HG03378 (cell line): ENCODE measurements around the gene SUN3.
"Not testable (repeated sequence)": the region's sequence is repeated elsewhere in the genome, so short reads cannot be mapped to it uniquely, and the experiment has no call there.

ENCODE experiments used
- ATAC-seq: cut with Tn5 transposase; IDR thresholded peaks from one replicate; pipeline ENCODE4 v1.9.1; 2021; ENCODE audit warnings: mild to moderate bottlenecking, moderate library complexity; ENCODE audit not compliant: unreplicated experiment

The SUN3 gene

GRCh38 chr7:47946581-47947354 lies 82.1 kb downstream of the SUN3 start:
- no peak for ATAC-seq

DNA sequence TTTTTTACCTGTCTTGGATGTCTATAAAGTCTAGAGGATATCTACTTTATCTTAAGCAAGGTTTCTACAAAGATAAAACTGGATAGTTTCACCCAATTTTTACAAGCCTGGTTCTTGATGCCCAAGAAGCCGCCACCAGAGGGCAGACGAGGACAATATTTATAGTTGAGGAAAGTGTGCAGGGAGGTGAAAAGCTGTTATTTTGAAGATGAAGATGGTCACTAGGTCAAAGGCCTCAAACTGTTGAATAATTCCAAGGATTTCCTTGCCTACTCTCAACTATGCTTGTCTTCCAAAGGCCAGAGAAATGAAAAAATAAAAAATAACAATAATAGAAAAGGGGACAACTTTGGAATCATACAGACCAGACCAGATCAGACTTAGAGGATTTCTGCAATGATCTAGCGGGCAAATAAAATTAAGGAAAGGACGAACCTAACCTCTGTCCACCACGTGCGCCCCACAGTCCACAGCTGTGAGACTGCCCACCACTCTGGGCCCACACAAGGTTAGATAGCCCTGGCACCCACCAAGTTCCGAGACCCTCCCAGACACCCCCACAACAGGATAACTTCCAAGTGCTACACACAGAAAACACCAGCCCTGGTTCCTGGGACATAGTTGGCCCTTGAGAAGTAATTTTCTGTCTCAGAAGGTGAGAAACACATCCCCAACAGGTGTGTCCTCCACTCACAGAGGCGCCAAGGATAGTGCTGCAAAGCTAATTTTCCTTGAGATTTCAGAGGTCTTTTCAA lies 83.5 kb downstream of the SUN3 start:
- ATAC-seq = peak; percentile 60

DNA sequence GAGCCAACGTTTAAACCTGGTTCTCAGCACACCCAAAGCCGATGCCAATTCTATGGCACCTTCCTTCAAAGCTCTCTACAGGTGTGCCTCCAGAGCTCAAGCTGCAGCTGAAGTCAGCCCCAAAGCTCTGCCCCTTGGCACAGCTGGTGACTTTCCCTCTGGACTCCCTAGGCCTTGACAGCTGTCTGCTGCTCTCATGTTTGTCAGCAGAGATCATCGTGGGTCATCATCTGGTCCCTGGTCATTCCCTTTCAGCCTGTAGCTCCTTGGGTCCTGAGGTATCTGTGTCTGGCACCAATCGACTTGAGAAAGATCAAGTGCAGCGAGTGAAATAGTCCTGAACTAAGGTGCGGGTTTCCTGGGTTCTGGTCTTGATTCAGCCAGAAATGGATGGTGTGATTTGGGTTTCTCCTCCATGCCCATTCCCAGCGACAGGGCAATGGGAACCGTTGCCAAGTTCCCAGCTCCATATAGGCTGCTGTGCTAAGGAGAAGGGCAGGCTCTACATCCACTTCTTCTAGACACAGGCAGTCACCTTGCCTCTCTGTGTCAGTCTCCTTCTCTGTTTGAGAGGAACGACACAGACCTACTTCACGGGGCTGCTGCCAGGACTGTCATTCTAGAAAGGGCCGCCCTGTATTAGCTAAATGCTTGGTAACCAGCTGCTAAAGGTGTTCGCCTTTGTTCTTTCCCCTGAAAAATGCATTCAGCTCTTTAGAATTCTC lies 84.2 kb downstream of the SUN3 start:
- ATAC-seq = no peak

DNA sequence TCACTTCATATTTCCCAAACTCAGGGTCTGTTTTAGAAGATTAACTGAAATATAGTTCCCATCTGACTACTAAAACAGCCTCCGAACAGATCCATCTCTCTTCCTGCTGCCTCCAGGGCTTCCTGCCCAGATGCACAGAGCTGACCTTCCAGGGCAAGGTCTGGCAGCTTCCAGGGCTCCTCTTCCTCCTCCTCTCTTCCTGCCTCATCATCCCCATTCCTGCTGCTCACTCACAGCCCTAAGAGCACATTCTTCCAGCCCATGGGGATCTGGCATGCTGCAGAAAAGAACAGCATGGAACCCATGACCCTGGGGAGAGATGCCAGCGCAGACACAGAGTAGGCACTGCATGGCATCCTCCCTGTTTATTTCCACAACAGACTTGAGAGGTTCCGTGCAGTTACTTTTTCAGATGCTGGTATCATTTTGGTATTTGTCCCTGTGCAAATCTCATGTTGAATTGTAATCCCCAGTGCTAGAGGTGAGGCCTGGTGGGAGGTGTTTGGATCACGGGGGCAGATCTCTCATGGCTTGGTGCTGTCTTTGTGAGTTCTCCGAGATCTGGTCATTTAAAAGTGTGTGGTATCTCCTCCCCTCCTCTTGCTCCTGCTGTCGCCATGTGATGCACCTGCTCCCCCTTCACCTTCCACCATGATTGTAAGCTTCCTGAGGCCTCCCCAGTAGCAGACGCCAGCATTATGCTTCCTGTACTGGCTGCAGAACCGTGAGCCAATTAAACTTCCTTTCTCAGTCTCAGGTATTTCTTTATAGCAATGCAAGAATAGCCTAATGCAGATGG lies 85.0 kb downstream of the SUN3 start:
- no peak for ATAC-seq

DNA sequence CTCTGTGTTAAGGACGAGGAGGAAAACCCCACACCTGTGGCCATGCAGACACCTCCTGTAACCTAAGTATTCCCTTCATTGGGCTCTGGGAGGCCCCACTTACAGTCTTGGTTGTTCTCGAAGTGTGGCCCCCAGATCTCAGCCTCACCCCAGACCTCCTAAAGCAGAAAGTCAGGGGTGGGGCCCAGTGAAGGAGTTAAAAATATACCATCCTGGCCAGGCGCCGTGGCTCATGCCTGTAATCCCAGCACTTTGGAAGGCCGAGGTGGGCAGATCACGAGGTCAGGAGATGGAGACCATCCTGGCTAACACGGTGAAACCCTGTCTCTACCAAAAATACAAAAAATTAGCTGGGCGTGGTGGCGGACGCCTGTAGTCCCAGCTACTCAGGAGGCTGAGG lies 86.3 kb downstream of the SUN3 start:
- ATAC-seq = not testable (repeated sequence)

DNA sequence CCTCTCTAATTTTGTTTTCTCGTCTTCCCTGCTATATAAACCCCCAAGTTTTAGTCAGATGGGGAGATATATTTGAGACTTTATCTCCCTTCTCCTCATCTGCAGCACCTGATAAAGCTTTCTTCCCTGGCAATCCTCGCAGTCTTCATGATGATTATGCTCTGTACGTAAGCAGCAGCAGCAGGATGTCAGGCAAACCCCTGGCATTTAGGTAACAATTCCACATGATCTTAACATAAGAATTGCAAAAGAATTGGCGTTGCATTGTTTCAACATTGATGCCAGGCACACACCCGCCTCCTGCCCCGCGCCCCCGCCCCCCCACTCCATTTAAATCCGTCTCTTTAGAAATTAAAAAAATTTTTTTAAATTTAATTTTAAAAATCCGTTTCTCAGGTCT lies 86.8 kb downstream of the SUN3 start:
- no peak for ATAC-seq

- no peak for ATAC-seq
These were observed 87.6 kb downstream of the SUN3 start for GRCh38 chr7:47941136-47941844.

- no peak for ATAC-seq
These were observed 88.6 kb downstream of the SUN3 start for GRCh38 chr7:47940088-47941013.

DNA sequence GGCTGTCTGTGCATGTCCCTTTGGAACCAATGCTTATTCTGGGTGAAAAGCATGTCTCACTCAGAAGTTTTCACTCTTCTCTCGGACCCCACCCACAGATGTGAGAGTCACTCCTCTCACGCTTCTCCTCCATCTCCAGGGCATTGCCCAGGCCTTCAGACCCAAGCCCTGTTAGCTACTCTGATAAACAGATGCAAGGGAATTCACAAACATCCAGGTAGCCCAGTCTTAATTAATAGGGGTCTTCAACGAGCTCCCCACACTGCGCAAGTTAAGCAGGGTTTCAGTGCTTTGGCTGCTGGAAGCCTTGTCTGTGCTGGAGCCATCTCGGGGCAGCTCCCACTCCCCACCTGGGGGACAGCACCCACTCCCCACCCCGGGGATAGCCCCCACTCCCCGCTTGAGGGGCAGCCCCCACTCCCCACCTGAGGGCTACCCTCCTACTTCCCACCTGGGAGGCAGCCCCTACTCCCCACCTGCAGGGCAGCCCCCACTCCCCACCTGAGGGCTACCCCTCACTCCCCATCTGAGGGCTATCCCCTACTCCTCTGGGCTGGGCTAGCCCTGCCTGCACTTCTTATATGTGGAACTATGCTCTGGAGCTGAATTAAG lies 89.4 kb downstream of the SUN3 start:
- no peak for ATAC-seq

DNA sequence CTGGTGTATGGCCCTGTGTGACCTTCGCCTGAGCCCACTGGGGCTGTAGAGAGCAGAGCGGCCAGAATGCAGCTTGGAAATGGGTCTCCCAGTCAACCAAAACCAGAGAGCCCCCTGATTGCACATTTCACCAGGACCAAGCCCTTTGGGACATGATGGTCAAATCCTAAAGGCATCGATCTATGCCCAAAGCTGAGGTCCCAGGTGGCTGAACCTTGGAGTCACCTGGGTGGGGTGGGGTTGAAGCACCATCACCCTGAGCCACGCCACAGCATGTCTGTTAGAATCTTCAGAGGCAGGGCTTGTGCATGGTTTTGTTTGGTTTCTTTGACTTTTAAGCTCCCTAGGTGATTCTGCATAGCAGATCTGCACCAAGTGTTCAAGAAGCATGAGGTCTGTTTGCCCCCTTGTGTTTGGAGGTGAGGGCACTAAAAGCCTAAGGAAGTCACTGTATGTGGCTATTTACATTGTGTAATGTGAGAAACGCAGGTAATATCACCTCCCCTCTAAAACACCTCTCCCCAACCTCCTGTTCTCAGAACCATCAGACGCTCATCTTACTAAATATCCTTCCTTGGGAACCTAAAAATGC lies 90.2 kb downstream of the SUN3 start:
- no peak for ATAC-seq

DNA sequence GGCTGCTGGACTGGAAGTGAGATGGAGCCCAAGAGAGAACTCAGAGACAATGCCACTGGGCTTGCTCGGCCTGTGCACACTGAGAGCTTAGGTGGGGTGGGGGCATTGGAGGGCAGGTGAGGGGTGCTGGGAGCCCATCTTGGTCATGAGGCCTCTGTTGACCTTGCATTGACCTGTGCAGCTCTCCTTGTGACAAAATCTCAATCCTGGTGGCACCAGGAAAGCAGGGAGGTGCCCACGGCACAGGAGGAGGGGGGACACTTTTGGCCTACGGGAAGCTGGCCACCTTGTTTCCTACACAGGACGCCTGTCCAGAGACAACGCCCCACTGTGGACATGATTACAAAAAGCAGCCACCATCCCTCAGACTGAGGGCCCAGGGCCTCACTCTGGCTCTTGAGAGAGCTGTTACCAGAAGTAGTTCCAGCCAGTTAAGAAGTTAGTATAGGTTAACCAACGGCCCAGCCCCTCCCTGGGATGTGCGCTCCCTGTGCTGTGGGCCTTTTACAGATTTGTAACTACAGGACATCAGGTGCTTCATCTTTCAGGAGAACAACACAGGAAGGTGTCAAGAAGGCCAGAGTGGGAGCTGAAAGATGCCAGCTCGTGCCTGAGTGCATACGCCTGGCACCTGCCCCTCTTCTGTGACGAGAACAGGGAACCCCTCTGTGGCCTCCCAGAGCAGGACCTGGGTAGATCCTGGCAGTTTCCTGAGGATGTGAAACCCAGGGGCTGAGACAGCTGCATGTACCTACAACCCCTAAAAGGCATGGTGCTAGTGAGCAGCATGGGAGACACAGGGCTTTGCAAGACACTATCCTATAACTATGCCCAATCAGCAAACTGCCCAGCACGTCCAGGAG lies 91.0 kb downstream of the SUN3 start:
- peak; percentile 44 for ATAC-seq
